Glomerular visceral epithelial cell (primary cell): ENCODE measurements around the gene PIBF1.
"Not testable (repeated sequence)": the region's sequence is repeated elsewhere in the genome, so short reads cannot be mapped to it uniquely, and the experiment has no call there.

Source experiments
- DNase-seq: peaks from one replicate; pipeline ENCODE4 v3.0.0-alpha.2; 2016; ENCODE audit errors: extremely low spot score

Gene PIBF1

GRCh38 chr13:73011751-73012150 is 229.8 kb downstream of the PIBF1 start:
- DNase-seq = no peak

GRCh38 chr13:73015805-73016204 is 233.9 kb downstream of the PIBF1 start:
- no peak for DNase-seq

GRCh38 chr13:73018336-73018735 is 236.4 kb downstream of the PIBF1 start:
- no peak for DNase-seq

- DNase-seq = no peak
These were observed 243.5 kb downstream of the PIBF1 start for GRCh38 chr13:73025217-73026012.

GRCh38 chr13:73034901-73035300 is 253.0 kb downstream of the PIBF1 start:
- no peak for DNase-seq

- DNase-seq = no peak
These were observed 253.7 kb downstream of the PIBF1 start for GRCh38 chr13:73035660-73036059.

GRCh38 chr13:73036566-73036965 is 254.6 kb downstream of the PIBF1 start:
- DNase-seq = no peak

GRCh38 chr13:73038064-73038463 is 256.1 kb downstream of the PIBF1 start:
- no peak for DNase-seq

- no peak for DNase-seq
These were observed 257.5 kb downstream of the PIBF1 start for GRCh38 chr13:73039201-73040108.

GRCh38 chr13:73040484-73040883 is 258.6 kb downstream of the PIBF1 start:
- DNase-seq = no peak

- no peak for DNase-seq
These were observed 259.1 kb downstream of the PIBF1 start for GRCh38 chr13:73040968-73041596.

GRCh38 chr13:73045031-73045430 is 263.1 kb downstream of the PIBF1 start:
- no peak for DNase-seq

GRCh38 chr13:73048615-73049014 is 266.7 kb downstream of the PIBF1 start:
- DNase-seq = not testable (repeated sequence)

GRCh38 chr13:73054712-73055111 is 272.8 kb downstream of the PIBF1 start:
- DNase-seq = no peak

- peak; percentile 75 for DNase-seq
These were observed 274.1 kb downstream of the PIBF1 start for GRCh38 chr13:73055813-73056564.

GRCh38 chr13:73056565-73056962 is 274.6 kb downstream of the PIBF1 start:
- no peak for DNase-seq

GRCh38 chr13:73057284-73058063 is 275.5 kb downstream of the PIBF1 start:
- no peak for DNase-seq

- no peak for DNase-seq
These were observed 276.1 kb downstream of the PIBF1 start for GRCh38 chr13:73058064-73058313.

GRCh38 chr13:73058432-73058735 is 276.5 kb downstream of the PIBF1 start:
- DNase-seq = no peak

- DNase-seq = peak; percentile 96
These were observed 277.0 kb downstream of the PIBF1 start, which contains the start of gene KLF5 for GRCh38 chr13:73058736-73059459. Gene KLF5, plus strand, starts transcription at chr13:73059005. Its CDS starts 323 bp downstream, at chr13:73059328.
